ENCODE data around the gene KCMF1.

The KCMF1 gene

DNA sequence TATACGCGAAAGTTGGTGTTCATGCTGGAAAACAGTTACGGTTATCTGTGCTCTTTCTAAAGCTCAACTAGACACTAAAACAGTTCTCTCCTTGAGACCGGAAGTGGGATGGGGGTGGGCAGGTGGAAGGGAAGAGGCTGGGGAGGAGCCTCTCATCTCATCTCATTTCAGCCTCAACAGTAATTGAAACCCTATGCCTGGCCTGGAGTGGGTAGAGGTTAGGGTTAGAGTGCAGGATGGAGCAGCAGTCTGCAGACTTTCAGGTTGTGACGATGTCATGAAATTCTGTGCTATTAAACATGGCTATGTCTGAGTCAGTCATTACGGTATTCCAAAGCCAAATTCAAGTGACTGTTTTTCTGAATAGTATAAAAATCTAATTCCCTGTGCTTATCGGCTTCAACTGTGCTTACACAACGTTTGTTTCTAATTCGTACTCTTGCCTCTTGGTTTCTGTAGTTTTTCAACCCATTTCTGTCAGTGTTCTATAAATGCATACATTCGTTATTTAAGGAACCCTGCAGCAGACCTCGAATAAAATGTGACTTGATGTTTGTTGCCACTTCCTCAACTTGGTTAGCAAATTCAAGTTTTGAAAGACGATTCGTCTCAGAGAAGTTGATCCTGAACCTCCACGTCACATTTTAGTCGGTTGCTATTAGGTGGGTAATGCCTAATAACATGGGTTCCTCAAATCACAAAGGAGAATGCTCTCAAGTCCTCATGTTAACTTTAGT, 86.4 kb downstream of the KCMF1 start:
- Histone ChIP-seq H2AFZ (ENCODE audit: low read depth) (no peak overlapping the region), H3K4me2 (no peak overlapping the region), H3K36me3 (ENCODE audit: insufficient read depth) (no peaks in the 10 kb centered on the region), H3K79me2 (ENCODE audit: insufficient read depth, low read depth) (no peaks in the 10 kb centered on the region), H3K4me3 (IDR thresholded peaks at IDR 0.05; ENCODE audit: insufficient read depth, low read depth, low read length) (no peak overlapping the region), H3K9ac (no peak overlapping the region), H4K20me1 (ENCODE audit: insufficient read depth) (no peaks in the 10 kb centered on the region), H3K27me3 (ENCODE audit: insufficient read depth, low read depth) (no peaks in the 10 kb centered on the region), H3K27ac (no peak overlapping the region), H3K4me1 (ENCODE audit: low read depth, poor library complexity, severe bottlenecking) (peaks cover 9% of the 10 kb centered on the region)
- TF ChIP-seq, protein P1, sequence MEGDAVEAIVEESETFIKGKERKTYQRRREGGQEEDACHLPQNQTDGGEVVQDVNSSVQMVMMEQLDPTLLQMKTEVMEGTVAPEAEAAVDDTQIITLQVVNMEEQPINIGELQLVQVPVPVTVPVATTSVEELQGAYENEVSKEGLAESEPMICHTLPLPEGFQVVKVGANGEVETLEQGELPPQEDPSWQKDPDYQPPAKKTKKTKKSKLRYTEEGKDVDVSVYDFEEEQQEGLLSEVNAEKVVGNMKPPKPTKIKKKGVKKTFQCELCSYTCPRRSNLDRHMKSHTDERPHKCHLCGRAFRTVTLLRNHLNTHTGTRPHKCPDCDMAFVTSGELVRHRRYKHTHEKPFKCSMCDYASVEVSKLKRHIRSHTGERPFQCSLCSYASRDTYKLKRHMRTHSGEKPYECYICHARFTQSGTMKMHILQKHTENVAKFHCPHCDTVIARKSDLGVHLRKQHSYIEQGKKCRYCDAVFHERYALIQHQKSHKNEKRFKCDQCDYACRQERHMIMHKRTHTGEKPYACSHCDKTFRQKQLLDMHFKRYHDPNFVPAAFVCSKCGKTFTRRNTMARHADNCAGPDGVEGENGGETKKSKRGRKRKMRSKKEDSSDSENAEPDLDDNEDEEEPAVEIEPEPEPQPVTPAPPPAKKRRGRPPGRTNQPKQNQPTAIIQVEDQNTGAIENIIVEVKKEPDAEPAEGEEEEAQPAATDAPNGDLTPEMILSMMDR (conservative IDR thresholded peaks at IDR 0.05; ENCODE audit: low read depth, low read length): no peak

- TF ChIP-seq, protein P1 (conservative IDR thresholded peaks at IDR 0.05; ENCODE audit: low read depth, low read length): no peak
- H3K4me1 ChIP-seq (ENCODE audit: low read depth, poor library complexity, severe bottlenecking): peaks cover 9% of the 10 kb centered on the region
- H3K27ac ChIP-seq: no peak overlapping the region
- no peak overlapping the region for H3K9ac ChIP-seq
- H4K20me1 ChIP-seq (ENCODE audit: insufficient read depth): no peaks in the 10 kb centered on the region
- no peak overlapping the region for H3K4me3 ChIP-seq (IDR thresholded peaks at IDR 0.05; ENCODE audit: insufficient read depth, low read depth, low read length)
- no peaks in the 10 kb centered on the region for H3K27me3 ChIP-seq (ENCODE audit: insufficient read depth, low read depth)
- no peaks in the 10 kb centered on the region for H3K79me2 ChIP-seq (ENCODE audit: insufficient read depth, low read depth)
- H2AFZ ChIP-seq (ENCODE audit: low read depth): no peak overlapping the region
- H3K4me2 ChIP-seq: no peak overlapping the region
- no peaks in the 10 kb centered on the region for H3K36me3 ChIP-seq (ENCODE audit: insufficient read depth)
Observed at GRCh38 chr2:85061896-85062295, 90.9 kb downstream of the KCMF1 start.

DNA sequence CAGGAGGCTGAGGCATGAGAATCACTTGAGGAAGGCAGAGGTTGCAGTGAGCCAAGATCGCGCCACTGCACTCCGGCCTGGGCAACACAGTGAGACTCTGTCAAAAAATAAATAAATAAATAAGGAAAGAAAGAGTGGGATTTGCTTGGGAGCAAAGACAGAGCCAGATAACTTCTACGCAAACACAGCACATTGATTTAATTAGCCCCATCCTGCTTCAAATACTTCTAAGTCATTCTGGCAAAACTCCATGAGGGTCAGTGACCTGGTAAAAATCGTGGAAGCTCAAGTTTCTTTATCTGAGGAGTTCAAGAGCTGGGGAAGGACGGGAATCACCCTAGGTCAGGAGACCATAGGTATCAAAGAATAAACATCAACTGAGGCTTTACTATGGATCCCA, 91.6 kb downstream of the KCMF1 start:
- Histone ChIP-seq H3K4me1 (ENCODE audit: low read depth, poor library complexity, severe bottlenecking) (peaks cover 9% of the 10 kb centered on the region), H3K36me3 (ENCODE audit: insufficient read depth) (no peaks in the 10 kb centered on the region), H3K4me2 (no peak overlapping the region), H3K27ac (no peak overlapping the region), H2AFZ (ENCODE audit: low read depth) (no peak overlapping the region), H4K20me1 (ENCODE audit: insufficient read depth) (no peaks in the 10 kb centered on the region), H3K9ac (no peak overlapping the region), H3K27me3 (ENCODE audit: insufficient read depth, low read depth) (no peaks in the 10 kb centered on the region), H3K79me2 (ENCODE audit: insufficient read depth, low read depth) (no peaks in the 10 kb centered on the region), H3K4me3 (IDR thresholded peaks at IDR 0.05; ENCODE audit: insufficient read depth, low read depth, low read length) (no peak overlapping the region)
- TF ChIP-seq, protein P1 (conservative IDR thresholded peaks at IDR 0.05; ENCODE audit: low read depth, low read length): no peak

GRCh38 chr2:85063981-85064599, 93.1 kb downstream of the KCMF1 start:
- H3K4me2 ChIP-seq: no peak overlapping the region
- no peak overlapping the region for H3K4me3 ChIP-seq (IDR thresholded peaks at IDR 0.05; ENCODE audit: insufficient read depth, low read depth, low read length)
- peaks cover 9% of the 10 kb centered on the region for H3K4me1 ChIP-seq (ENCODE audit: low read depth, poor library complexity, severe bottlenecking)
- TF ChIP-seq, protein P1 (conservative IDR thresholded peaks at IDR 0.05; ENCODE audit: low read depth, low read length): no peak
- H3K27me3 ChIP-seq (ENCODE audit: insufficient read depth, low read depth): no peaks in the 10 kb centered on the region
- no peaks in the 10 kb centered on the region for H3K36me3 ChIP-seq (ENCODE audit: insufficient read depth)
- H3K9ac ChIP-seq: no peak overlapping the region
- H3K79me2 ChIP-seq (ENCODE audit: insufficient read depth, low read depth): no peaks in the 10 kb centered on the region
- no peak overlapping the region for H3K27ac ChIP-seq
- H2AFZ ChIP-seq (ENCODE audit: low read depth): no peak overlapping the region
- no peaks in the 10 kb centered on the region for H4K20me1 ChIP-seq (ENCODE audit: insufficient read depth)

Data from KMS-11 (cell line).